Fibroblast of mammary gland (primary cell): ENCODE measurements around the gene REV3L.

Source experiments
- DNase-seq: peaks from one replicate; pipeline ENCODE4 v3.0.0-alpha.2; 2010; ENCODE audit warnings: low read depth
- H3K4me3 ChIP-seq: 2 replicates; pipeline ENCODE4 v1.5.1; 2011; ENCODE audit warnings: low read depth, mild to moderate bottlenecking, low read length, moderate library complexity; ENCODE audit not compliant: control insufficient read depth
- TF ChIP-seq, protein P1 (sequence below): conservative IDR thresholded peaks from 2 replicates; pipeline ENCODE4 v1.5.1; 2011; ENCODE audit warnings: low read depth, low read length, inconsistent platforms; ENCODE audit not compliant: control insufficient read depth, insufficient read depth

Gene REV3L

DNA sequence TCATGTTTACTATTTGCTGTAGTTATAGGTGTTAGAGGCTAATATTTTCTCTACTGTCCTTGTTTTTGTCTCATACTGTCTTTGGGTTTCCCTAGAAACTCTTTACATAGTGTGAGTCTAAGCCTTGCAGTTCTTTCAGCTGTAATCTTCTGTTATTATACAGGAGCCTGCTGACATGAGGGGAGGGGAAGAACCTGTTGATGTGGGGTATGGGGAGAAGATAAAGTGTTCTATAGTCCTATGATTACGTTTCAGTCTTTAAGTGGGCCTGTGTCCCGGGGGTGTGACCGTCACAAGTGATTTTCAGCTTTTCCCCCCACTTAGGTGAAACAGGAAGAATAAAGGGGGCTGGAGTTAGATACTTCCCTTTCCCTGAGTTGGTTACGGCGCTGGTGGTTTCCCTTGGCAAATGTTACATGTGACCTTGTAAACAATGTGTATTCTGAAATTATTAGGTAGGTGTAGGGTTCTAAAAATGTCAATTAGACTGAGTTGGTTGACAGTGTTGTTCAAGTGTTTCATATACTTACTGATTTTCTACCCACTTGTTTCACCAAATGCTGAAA is 41.3 kb downstream of the REV3L start:
- no peak overlapping the region for H3K4me3 ChIP-seq
- DNase-seq, result no peak
- TF ChIP-seq, protein P1, sequence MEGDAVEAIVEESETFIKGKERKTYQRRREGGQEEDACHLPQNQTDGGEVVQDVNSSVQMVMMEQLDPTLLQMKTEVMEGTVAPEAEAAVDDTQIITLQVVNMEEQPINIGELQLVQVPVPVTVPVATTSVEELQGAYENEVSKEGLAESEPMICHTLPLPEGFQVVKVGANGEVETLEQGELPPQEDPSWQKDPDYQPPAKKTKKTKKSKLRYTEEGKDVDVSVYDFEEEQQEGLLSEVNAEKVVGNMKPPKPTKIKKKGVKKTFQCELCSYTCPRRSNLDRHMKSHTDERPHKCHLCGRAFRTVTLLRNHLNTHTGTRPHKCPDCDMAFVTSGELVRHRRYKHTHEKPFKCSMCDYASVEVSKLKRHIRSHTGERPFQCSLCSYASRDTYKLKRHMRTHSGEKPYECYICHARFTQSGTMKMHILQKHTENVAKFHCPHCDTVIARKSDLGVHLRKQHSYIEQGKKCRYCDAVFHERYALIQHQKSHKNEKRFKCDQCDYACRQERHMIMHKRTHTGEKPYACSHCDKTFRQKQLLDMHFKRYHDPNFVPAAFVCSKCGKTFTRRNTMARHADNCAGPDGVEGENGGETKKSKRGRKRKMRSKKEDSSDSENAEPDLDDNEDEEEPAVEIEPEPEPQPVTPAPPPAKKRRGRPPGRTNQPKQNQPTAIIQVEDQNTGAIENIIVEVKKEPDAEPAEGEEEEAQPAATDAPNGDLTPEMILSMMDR, result no peak

DNA sequence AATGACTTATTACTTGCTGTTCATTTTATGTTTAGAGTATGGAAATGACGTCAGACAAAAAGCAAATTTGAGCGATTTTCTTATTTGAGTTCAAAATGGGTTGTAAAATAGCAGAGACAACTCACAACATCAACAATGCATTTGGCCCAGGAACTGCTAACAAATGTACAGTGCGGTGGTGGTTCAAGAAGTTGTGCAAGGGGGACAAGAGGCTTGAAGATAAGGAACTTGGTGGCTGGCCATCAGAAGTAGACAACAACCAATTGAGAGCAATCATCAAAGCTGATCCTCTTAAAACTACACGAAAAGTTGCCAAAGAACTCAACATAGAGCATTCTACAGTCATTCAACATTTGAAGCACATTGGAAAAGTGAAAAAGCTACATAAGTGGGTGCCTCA is 43.8 kb downstream of the REV3L start:
- H3K4me3 ChIP-seq, result no peak overlapping the region
- DNase-seq, result no peak
- TF ChIP-seq, protein P1, result no peak

DNA sequence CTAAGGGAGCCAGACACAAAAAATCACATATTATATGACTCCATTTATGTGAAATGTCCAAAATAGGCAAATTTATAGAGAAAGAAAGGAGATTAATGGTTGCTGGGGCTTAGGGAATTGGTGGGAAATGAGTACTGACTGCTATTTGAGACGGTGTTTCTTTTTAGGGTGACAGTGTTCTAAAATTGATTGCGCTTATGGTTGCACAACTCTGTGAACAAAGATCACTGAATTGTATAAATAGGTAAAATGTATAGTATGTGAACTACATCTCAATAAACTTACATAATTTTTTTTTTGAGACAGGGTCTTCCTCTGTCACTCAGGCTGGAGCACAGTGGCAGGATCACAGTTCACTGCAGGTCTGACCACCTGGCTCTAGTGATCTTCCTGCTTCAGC is 45.4 kb downstream of the REV3L start:
- TF ChIP-seq, protein P1, result no peak

DNA sequence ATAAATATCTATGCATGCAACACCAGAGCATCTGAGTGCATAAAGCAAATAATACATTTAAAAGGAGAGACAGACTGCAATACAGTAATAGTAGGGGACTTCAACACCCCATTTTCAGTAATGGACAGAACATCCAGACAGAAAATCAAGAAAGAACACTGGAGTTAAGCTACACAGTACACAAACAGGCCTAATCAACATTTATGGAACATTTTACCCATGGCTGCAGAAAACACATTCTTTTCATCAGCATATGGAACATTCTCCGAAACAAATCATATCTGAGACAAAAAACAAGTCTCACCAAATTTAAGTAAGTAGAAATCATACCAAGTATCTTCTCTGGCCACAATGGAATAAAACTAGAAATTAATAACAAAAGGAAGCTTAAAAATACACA is 50.5 kb downstream of the REV3L start:
- DNase-seq, result no peak
- no peak overlapping the region for H3K4me3 ChIP-seq
- TF ChIP-seq, protein P1, result no peak

More for the DNA sequence above, 45.4 kb downstream of the REV3L start:
- DNase-seq, result no peak
- no peak overlapping the region for H3K4me3 ChIP-seq

DNA sequence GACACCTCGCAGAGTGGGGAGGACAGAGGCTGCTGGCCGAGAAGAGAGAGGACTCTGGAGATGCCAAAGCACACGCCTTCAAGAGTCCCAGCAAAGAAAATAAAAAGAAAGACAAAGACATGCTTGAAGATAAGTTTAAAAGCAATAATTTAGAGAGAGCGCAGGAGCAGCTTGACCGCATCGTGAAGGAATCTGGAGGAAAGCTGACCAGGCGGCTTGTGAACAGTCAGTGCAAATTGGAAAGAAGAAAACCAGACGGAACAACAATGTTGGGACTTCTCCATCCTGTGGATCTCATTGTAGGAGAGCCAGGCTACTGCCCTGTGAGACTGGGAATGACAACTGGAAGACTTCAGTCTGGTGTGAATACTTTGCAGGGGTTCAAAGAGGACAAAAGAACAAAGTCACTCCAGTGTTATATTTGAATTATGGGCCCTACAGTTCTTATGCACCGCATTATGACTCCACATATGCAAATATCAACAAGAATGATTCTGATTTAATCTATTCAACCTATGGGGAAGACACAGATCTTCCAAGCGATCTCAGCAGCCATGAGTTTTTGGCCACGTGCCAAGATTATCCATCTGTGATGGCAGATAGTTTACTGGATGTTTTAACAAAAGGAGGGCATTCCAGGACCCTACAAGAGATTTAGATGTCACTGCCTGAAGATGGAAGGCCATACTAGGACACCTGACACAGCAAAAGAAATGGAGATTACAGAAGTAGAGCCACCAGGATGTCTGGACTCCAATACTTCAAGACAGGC is 52.2 kb downstream of the REV3L start:
- TF ChIP-seq, protein P1, result no peak
- no peak for DNase-seq
- no peak overlapping the region for H3K4me3 ChIP-seq

DNA sequence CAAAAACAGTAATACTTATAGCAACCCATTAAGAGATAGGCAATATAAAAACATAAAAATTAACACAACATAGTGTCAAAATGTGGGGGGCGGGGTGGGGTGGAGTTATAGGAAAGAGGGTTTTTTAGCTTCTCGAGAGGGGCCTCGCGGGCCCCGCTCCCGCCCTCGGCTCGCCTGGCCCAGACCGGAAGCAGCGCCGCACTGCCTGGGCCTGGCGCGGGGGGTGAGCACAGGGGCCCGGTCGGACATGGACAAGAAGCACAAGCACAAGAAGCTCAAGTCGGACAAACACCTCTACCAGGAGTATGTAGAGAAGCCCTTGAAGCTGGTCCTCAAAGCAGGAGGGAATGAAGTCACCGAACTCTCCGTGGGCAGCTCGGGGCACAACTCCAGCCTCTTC is 53.4 kb downstream of the REV3L start:
- TF ChIP-seq, protein P1, result no peak
- no peak for DNase-seq
- no peak overlapping the region for H3K4me3 ChIP-seq
